ENCODE data around the gene TRIM46. TPM values are rescaled to one million over a fixed set of nuclear protein-coding genes. Genes with fewer than 3 reads are reported as not detected.

TRIM46 gene
- total and polyA plus RNA-seq, 2 of the 13 experiments (the other 11 are each of a cell fraction or from before 2014, with no cell fraction given), result 0.04 to 0.09 TPM

DNA sequence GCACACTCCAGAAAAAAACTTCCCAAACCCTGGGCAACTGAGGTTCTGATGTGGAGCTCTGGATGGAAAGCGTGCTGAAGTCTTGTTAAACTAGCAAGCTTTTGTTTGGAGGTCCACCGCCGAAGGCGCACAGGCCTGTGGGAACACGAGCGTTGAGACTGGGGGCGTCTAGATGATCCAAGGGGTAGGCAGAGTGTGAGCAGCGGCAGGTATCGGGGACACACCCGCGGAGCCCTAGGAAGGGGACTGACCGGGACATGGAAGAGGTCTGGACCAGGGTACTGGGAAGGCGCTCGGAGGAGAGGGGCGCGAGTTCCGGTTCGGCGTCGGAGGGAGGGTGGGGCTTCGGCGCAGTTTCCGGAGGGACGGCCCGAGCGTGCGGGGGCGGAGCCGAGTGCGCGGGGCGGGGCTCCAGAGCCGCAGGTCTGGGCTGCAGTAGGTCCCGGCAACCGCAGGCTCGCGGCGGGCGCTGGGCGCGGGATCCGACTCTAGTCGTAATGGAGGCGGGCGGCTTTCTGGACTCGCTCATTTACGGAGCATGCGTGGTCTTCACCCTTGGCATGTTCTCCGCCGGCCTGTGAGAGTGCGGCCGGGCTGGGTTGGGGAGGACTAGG, 38.1 kb upstream of the TRIM46 start, which contains the start of gene SLC50A1 (continued):
- TF ChIP-seq, protein P1, sequence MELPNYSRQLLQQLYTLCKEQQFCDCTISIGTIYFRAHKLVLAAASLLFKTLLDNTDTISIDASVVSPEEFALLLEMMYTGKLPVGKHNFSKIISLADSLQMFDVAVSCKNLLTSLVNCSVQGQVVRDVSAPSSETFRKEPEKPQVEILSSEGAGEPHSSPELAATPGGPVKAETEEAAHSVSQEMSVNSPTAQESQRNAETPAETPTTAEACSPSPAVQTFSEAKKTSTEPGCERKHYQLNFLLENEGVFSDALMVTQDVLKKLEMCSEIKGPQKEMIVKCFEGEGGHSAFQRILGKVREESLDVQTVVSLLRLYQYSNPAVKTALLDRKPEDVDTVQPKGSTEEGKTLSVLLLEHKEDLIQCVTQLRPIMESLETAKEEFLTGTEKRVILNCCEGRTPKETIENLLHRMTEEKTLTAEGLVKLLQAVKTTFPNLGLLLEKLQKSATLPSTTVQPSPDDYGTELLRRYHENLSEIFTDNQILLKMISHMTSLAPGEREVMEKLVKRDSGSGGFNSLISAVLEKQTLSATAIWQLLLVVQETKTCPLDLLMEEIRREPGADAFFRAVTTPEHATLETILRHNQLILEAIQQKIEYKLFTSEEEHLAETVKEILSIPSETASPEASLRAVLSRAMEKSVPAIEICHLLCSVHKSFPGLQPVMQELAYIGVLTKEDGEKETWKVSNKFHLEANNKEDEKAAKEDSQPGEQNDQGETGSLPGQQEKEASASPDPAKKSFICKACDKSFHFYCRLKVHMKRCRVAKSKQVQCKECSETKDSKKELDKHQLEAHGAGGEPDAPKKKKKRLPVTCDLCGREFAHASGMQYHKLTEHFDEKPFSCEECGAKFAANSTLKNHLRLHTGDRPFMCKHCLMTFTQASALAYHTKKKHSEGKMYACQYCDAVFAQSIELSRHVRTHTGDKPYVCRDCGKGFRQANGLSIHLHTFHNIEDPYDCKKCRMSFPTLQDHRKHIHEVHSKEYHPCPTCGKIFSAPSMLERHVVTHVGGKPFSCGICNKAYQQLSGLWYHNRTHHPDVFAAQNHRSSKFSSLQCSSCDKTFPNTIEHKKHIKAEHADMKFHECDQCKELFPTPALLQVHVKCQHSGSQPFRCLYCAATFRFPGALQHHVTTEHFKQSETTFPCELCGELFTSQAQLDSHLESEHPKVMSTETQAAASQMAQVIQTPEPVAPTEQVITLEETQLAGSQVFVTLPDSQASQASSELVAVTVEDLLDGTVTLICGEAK (IDR thresholded peaks at IDR 0.05), result 0 out of 2 replicates have a peak, but pooled peaks have one; percentile 33
- TF ChIP-seq, protein P1 (CRISPR knock-in tag; IDR thresholded peaks at IDR 0.05), result peak; percentile 68
- TF ChIP-seq ZSCAN29 (CRISPR knock-in tag; conservative IDR thresholded peaks at IDR 0.05), result peak; percentile 89
- TF ChIP-seq ZFYVE20 (CRISPR knock-in tag; IDR thresholded peaks at IDR 0.05; ENCODE audit: borderline replicate concordance, low read depth), result no peak; the same call in 1 of the 2 replicates
- TF ChIP-seq ZNF12 (CRISPR knock-in tag; IDR thresholded peaks at IDR 0.05), result no peak; the same call in 1 of the 2 replicates
- TF ChIP-seq ZBTB14 (CRISPR knock-in tag; IDR thresholded peaks at IDR 0.05), result no peak
- TF ChIP-seq SATB2 (CRISPR knock-in tag; IDR thresholded peaks at IDR 0.05), result peak; percentile 88; the same call in 1 of the 2 replicates
- TF ChIP-seq ZNF510 (CRISPR knock-in tag; IDR thresholded peaks at IDR 0.05; ENCODE audit: low read depth), result peak; percentile 86; the same call in 1 of the 2 replicates
- no peak for TF ChIP-seq ZMAT3 (CRISPR knock-in tag; conservative IDR thresholded peaks at IDR 0.05)
- TF ChIP-seq, protein P2, sequence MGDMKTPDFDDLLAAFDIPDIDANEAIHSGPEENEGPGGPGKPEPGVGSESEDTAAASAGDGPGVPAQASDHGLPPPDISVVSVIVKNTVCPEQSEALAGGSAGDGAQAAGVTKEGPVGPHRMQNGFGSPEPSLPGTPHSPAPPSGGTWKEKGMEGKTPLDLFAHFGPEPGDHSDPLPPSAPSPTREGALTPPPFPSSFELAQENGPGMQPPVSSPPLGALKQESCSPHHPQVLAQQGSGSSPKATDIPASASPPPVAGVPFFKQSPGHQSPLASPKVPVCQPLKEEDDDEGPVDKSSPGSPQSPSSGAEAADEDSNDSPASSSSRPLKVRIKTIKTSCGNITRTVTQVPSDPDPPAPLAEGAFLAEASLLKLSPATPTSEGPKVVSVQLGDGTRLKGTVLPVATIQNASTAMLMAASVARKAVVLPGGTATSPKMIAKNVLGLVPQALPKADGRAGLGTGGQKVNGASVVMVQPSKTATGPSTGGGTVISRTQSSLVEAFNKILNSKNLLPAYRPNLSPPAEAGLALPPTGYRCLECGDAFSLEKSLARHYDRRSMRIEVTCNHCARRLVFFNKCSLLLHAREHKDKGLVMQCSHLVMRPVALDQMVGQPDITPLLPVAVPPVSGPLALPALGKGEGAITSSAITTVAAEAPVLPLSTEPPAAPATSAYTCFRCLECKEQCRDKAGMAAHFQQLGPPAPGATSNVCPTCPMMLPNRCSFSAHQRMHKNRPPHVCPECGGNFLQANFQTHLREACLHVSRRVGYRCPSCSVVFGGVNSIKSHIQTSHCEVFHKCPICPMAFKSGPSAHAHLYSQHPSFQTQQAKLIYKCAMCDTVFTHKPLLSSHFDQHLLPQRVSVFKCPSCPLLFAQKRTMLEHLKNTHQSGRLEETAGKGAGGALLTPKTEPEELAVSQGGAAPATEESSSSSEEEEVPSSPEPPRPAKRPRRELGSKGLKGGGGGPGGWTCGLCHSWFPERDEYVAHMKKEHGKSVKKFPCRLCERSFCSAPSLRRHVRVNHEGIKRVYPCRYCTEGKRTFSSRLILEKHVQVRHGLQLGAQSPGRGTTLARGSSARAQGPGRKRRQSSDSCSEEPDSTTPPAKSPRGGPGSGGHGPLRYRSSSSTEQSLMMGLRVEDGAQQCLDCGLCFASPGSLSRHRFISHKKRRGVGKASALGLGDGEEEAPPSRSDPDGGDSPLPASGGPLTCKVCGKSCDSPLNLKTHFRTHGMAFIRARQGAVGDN (CRISPR knock-in tag; IDR thresholded peaks at IDR 0.05), result peak; percentile 85
- TF ChIP-seq HMGA1 (CRISPR knock-in tag; conservative IDR thresholded peaks at IDR 0.05), result no peak
- TF ChIP-seq KAT8 (CRISPR knock-in tag; IDR thresholded peaks at IDR 0.05), result peak; percentile 79
- peak; percentile 89; the same call in 1 of the 2 replicates for TF ChIP-seq BATF2 (CRISPR knock-in tag; IDR thresholded peaks at IDR 0.05)
- TF ChIP-seq ZMYM3 (CRISPR knock-in tag; IDR thresholded peaks at IDR 0.05), result no peak
- TF ChIP-seq THAP11 (CRISPR knock-in tag; IDR thresholded peaks at IDR 0.05), result peak; percentile 79
